GM18870 (cell line): ENCODE data around the gene NECTIN2.
"Not testable (repeated sequence)": the region's sequence is repeated elsewhere in the genome, so short reads cannot be mapped to it uniquely, and the experiment has no call there.

ENCODE experiments used
- ATAC-seq: cut with Tn5 transposase; IDR thresholded peaks from one replicate; pipeline ENCODE4 v1.9.1; 2021; ENCODE audit warnings: moderate library complexity; ENCODE audit not compliant: unreplicated experiment

NECTIN2 gene

GRCh38 chr19:44848812-44849447, 2.8 kb downstream of the NECTIN2 start:
- ATAC-seq = no peak

GRCh38 chr19:44850641-44851109, 4.6 kb downstream of the NECTIN2 start:
- no peak for ATAC-seq

GRCh38 chr19:44851427-44851826, 5.3 kb downstream of the NECTIN2 start:
- no peak for ATAC-seq

GRCh38 chr19:44855606-44856005, 9.5 kb downstream of the NECTIN2 start:
- ATAC-seq = no peak

GRCh38 chr19:44856421-44857083, 10.5 kb downstream of the NECTIN2 start:
- no peak for ATAC-seq

GRCh38 chr19:44857837-44858236, 11.7 kb downstream of the NECTIN2 start:
- ATAC-seq = no peak

- not testable (repeated sequence) for ATAC-seq
Observed at GRCh38 chr19:44861576-44861975, 15.5 kb downstream of the NECTIN2 start.

- no peak for ATAC-seq
Observed at GRCh38 chr19:44863990-44864389, 17.9 kb downstream of the NECTIN2 start.

GRCh38 chr19:44865196-44865767, 19.2 kb downstream of the NECTIN2 start:
- no peak for ATAC-seq

- ATAC-seq = no peak
Observed at GRCh38 chr19:44866664-44867063, 20.6 kb downstream of the NECTIN2 start.

- no peak for ATAC-seq
Observed at GRCh38 chr19:44867578-44867977, 21.5 kb downstream of the NECTIN2 start.

GRCh38 chr19:44869733-44870470, 23.8 kb downstream of the NECTIN2 start:
- no peak for ATAC-seq

GRCh38 chr19:44871809-44872208, 25.7 kb downstream of the NECTIN2 start:
- ATAC-seq = no peak

- ATAC-seq = no peak
Observed at GRCh38 chr19:44872661-44873060, 26.6 kb downstream of the NECTIN2 start.

GRCh38 chr19:44874317-44874716, 28.2 kb downstream of the NECTIN2 start:
- ATAC-seq = no peak

GRCh38 chr19:44875666-44876451, 29.8 kb downstream of the NECTIN2 start:
- ATAC-seq = no peak

GRCh38 chr19:44876930-44877535, 30.9 kb downstream of the NECTIN2 start:
- ATAC-seq = no peak

- ATAC-seq = no peak
Observed at GRCh38 chr19:44878120-44878865, 32.2 kb downstream of the NECTIN2 start.

GRCh38 chr19:44879309-44880065, 33.4 kb downstream of the NECTIN2 start:
- no peak for ATAC-seq
